GM12873 (cell line): ENCODE measurements around the gene KCNJ4.

ENCODE experiments used
- CTCF ChIP-seq: IDR thresholded peaks from 2 replicates; pipeline ENCODE4 v1.5.1; 2012; ENCODE audit warnings: low read depth, mild to moderate bottlenecking, moderate library complexity, low read length, control low read depth; ENCODE audit not compliant: insufficient read depth; ENCODE audit errors: missing control alignments

KCNJ4 gene

GRCh38 chr22:38482662-38483308 lies 27.8 kb upstream of the KCNJ4 start:
- TF ChIP-seq CTCF = no peak

DNA sequence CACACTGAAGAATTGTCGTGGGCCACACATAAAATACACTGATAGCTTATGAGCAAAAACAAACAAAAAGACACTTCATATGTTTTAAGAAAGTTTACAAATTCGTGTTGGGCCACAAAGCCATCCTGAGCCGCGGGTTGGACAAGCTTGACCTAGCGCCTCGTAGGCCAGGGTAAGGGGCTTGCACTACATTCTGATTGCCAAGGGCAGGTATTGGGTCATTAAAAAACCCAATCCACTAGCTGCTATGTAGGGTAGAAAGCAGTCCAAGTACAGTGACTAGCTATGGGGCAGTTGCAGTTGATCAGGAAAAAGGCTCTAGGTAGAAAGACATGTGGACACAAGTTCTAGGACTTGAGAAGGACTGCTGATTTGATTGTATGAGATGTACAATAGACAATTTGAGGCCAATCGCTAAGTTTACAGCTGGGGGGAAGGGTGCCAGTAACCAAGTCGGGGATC lies 26.9 kb upstream of the KCNJ4 start:
- TF ChIP-seq CTCF = no peak

DNA sequence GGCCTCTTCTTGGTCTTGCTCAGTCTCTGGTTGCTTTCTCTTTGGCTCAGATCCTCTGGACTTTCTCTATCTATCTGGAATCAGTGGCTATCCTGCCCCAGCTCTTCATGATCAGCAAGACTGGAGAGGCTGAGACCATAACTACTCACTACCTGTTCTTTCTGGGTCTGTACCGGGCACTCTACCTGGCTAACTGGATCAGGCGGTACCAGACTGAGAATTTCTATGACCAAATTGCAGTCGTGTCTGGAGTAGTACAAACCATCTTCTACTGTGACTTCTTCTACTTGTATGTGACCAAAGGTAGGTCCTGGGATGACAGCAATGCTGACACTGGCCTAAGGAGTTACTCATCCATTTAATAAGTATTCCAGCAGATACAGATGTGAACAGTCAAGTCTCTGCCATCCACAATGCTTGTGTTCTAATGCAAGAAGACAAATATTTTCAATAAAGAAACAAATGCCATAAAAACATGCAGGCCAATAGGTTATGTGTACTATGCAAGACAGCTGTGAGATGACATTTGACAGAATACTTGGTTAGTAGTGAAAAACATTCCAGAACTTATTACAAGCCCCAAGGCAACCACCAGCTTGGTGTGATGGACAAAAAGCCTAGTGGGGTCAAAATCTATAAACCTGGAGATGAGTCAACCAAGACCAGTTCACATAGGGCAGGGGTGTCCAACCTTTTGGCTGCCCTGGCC lies 26.3 kb upstream of the KCNJ4 start:
- no peak for TF ChIP-seq CTCF

DNA sequence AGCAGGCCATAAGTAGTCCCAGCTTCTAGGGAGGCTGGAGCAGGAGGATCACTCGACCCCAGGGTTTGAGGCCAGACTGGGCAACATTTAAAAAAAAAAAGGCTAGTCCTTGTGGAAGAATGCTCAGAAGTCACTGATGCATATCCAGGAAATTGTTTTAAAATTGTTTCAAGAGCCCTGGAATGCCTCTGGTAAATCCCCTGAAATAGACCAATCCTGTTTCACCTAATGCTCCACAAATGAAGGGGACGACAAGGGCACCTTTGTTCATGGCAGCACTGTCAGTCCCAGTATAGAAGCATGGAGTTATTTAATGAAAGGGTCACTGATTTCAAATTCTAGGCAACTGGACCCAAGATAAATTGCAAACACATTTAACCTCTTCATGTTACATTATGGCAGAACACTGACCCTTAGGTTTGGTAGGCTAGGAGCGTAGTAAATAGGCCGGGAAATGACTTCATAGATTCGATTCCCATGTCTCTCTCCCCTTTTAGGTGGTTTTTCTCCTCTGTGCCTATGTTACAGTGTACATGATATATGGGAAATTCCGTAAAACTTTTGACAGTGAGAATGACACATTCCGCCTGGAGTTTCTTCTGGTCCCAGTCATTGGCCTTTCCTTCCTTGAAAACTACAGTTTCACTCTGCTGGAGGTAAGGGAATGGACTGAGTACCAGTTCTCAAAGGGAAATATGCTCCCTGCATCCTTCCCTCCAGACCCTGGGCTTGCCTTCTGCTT lies 24.3 kb upstream of the KCNJ4 start:
- no peak for TF ChIP-seq CTCF

- TF ChIP-seq CTCF = no peak
Measured at GRCh38 chr22:38477585-38477984, 22.6 kb upstream of the KCNJ4 start.

GRCh38 chr22:38474003-38474607 lies 19.1 kb upstream of the KCNJ4 start:
- no peak for TF ChIP-seq CTCF

- no peak for TF ChIP-seq CTCF
Measured at GRCh38 chr22:38471237-38471636, 16.2 kb upstream of the KCNJ4 start.
